Measurements from ENCODE around the gene MAPKBP1.

The MAPKBP1 gene

GRCh38 chr15:41806291-41807181, 32.3 kb downstream of the MAPKBP1 start:
- no peak overlapping the region for H3K4me3 ChIP-seq (ENCODE audit: low read length)
- no peak for TF ChIP-seq ZNF274 (IDR thresholded peaks at IDR 0.05; ENCODE audit: low read depth, low read length)

- TF ChIP-seq ZNF274 (IDR thresholded peaks at IDR 0.05; ENCODE audit: low read depth, low read length) = no peak
Observed at GRCh38 chr15:41809121-41809520, 34.8 kb downstream of the MAPKBP1 start.

GRCh38 chr15:41809526-41810220, 35.4 kb downstream of the MAPKBP1 start:
- no peak for TF ChIP-seq ZNF274 (IDR thresholded peaks at IDR 0.05; ENCODE audit: low read depth, low read length)
- H3K4me3 ChIP-seq (ENCODE audit: low read length) = no peak overlapping the region

More at GRCh38 chr15:41809121-41809520, 34.8 kb downstream of the MAPKBP1 start:
- H3K4me3 ChIP-seq (ENCODE audit: low read length) = no peak overlapping the region

GRCh38 chr15:41810651-41811431, 36.6 kb downstream of the MAPKBP1 start:
- TF ChIP-seq ZNF274 (IDR thresholded peaks at IDR 0.05; ENCODE audit: low read depth, low read length) = no peak
- no peak overlapping the region for H3K4me3 ChIP-seq (ENCODE audit: low read length)

- H3K4me3 ChIP-seq (ENCODE audit: low read length) = no peak overlapping the region
- no peak for TF ChIP-seq ZNF274 (IDR thresholded peaks at IDR 0.05; ENCODE audit: low read depth, low read length)
Observed at GRCh38 chr15:41811432-41812195, 37.3 kb downstream of the MAPKBP1 start.

GRCh38 chr15:41812820-41813375, 38.6 kb downstream of the MAPKBP1 start:
- no peak for TF ChIP-seq ZNF274 (IDR thresholded peaks at IDR 0.05; ENCODE audit: low read depth, low read length)
- no peak overlapping the region for H3K4me3 ChIP-seq (ENCODE audit: low read length)

GRCh38 chr15:41813426-41813825, 39.1 kb downstream of the MAPKBP1 start:
- TF ChIP-seq ZNF274 (IDR thresholded peaks at IDR 0.05; ENCODE audit: low read depth, low read length) = no peak

GRCh38 chr15:41814534-41814933, 40.2 kb downstream of the MAPKBP1 start:
- no peak overlapping the region for H3K4me3 ChIP-seq (ENCODE audit: low read length)
- TF ChIP-seq ZNF274 (IDR thresholded peaks at IDR 0.05; ENCODE audit: low read depth, low read length) = no peak

More at GRCh38 chr15:41813426-41813825, 39.1 kb downstream of the MAPKBP1 start:
- no peak overlapping the region for H3K4me3 ChIP-seq (ENCODE audit: low read length)

- no peak overlapping the region for H3K4me3 ChIP-seq (ENCODE audit: low read length)
- no peak for TF ChIP-seq ZNF274 (IDR thresholded peaks at IDR 0.05; ENCODE audit: low read depth, low read length)
Observed at GRCh38 chr15:41816788-41817187, 42.5 kb downstream of the MAPKBP1 start.

GRCh38 chr15:41817327-41817726, 43.0 kb downstream of the MAPKBP1 start:
- no peak overlapping the region for H3K4me3 ChIP-seq (ENCODE audit: low read length)
- no peak for TF ChIP-seq ZNF274 (IDR thresholded peaks at IDR 0.05; ENCODE audit: low read depth, low read length)

- TF ChIP-seq ZNF274 (IDR thresholded peaks at IDR 0.05; ENCODE audit: low read depth, low read length) = no peak
- no peak overlapping the region for H3K4me3 ChIP-seq (ENCODE audit: low read length)
Observed at GRCh38 chr15:41817781-41818180, 43.5 kb downstream of the MAPKBP1 start.

GRCh38 chr15:41819455-41820050, 45.3 kb downstream of the MAPKBP1 start:
- no peak for TF ChIP-seq ZNF274 (IDR thresholded peaks at IDR 0.05; ENCODE audit: low read depth, low read length)
- no peak overlapping the region for H3K4me3 ChIP-seq (ENCODE audit: low read length)
